Small intestine (tissue), 7 donors: ENCODE measurements around the gene SHD. TPM values are rescaled to one million over a fixed set of nuclear protein-coding genes. Genes with fewer than 3 reads are reported as not detected.

Experiments
- DNase-seq, 2 donors: peaks; one replicate each; pipeline versions ENCODE4 v3.0.0 to v3.0.0-alpha.2; 2013
- FAIRE-seq: peaks from 2 replicates; lab custom pipeline; 2012; peaks lifted over from hg19 to GRCh38; lab: Jason Lieb, UNC
- H3K27ac ChIP-seq, 3 donors: one replicate each; pipeline ENCODE4 v1.5.1; 2013; ENCODE audit warnings: low read length in 2 of 3, mild to moderate bottlenecking in 2 of 3, control low read depth in 1 of 3, inconsistent platforms in 1 of 3, low read depth in 1 of 3, moderate library complexity in 1 of 3
- H3K27me3 ChIP-seq, 3 donors: one replicate each; pipeline ENCODE4 v1.6.1; 2013; ENCODE audit warnings: low read length in 3 of 3, inconsistent platforms in 1 of 3; ENCODE audit not compliant: control insufficient read depth in 3 of 3, insufficient read depth in 3 of 3
- H3K36me3 ChIP-seq, 3 donors: one replicate each; pipeline ENCODE4 v1.6.1; 2013; ENCODE audit warnings: low read length in 3 of 3, inconsistent platforms in 1 of 3, low read depth in 1 of 3, mild to moderate bottlenecking in 1 of 3, moderate library complexity in 1 of 3; ENCODE audit not compliant: control insufficient read depth in 3 of 3, insufficient read depth in 2 of 3
- H3K4me1 ChIP-seq, 3 donors: one replicate each; pipeline ENCODE4 v1.6.1; 2013; ENCODE audit warnings: low read length in 2 of 3, inconsistent platforms in 1 of 3, low read depth in 1 of 3, mild to moderate bottlenecking in 1 of 3, moderate library complexity in 1 of 3; ENCODE audit not compliant: control insufficient read depth in 3 of 3, insufficient read depth in 2 of 3
- H3K4me3 ChIP-seq, 3 donors: one replicate each; pipeline ENCODE4 v1.5.1; 2013; ENCODE audit warnings: low read length in 3 of 3, control low read depth in 1 of 3, inconsistent platforms in 1 of 3, low read depth in 1 of 3, mild to moderate bottlenecking in 1 of 3, moderate library complexity in 1 of 3
- H3K9me3 ChIP-seq, 2 donors: one replicate each; pipeline ENCODE4 v1.6.1; 2013; ENCODE audit warnings: low read depth in 1 of 2, low read length in 1 of 2; ENCODE audit not compliant: control insufficient read depth in 2 of 2, insufficient read depth in 1 of 2
- WGBS, 3 donors: extraction: QIAGEN DNeasy Blood & Tissue Kit; methylation state at CpG; one replicate each; pipeline ENCODE4 v1.1.7; 2013; 5-methylcytosine and 5-hydroxymethylcytosine counted together
- polyA plus RNA-seq, 4 donors: library from polyadenylated mRNA; stranded (reverse) in 3 of 4; unstranded in 1 of 4; fragments of 200-250 nt in 3 of 4; fragments of 120-200 nt in 1 of 4; gene quantifications; one replicate each; pipeline versions ENCODE4 v1.2.1 to v1.2.3, GENCODE V29; 2013
- donor health status: healthy with polysubstance abuse.
- donor health status: control.
- donor health status: control.
- donor health status: Bipolar disorder and iron deficiency.
- donor health status: healthy.

SHD gene
- polyA plus RNA-seq, 4 donors, result 4.7 to 25.7 (median 10.6) TPM

- no peak for FAIRE-seq
- WGBS, 3 donors, result 64 to 84% (median 73%) methylated on average over 16 of the region's 16 CpGs
Measured at GRCh38 chr19:4305659-4306058, 26.6 kb downstream of the SHD start.

GRCh38 chr19:4310247-4311121, 31.4 kb downstream of the SHD start:
- no peaks in the 10 kb centered on the region for H3K4me1 ChIP-seq
- H3K36me3 ChIP-seq, result no peaks in the 10 kb centered on the region
- H3K9me3 ChIP-seq, result no peaks in the 10 kb centered on the region
- H3K4me3 ChIP-seq, result no peak overlapping the region
- WGBS, 3 donors, result 86 to 90% (median 89%) methylated on average over 21 to 22 of the region's 22 CpGs
- peaks cover 0 to 4% (median 0%) of the 10 kb centered on the region in 3 donors for H3K27me3 ChIP-seq
- FAIRE-seq (no peak), DNase-seq (peak in 1 of 2 donors; percentile 35)
- no peak overlapping the region for H3K27ac ChIP-seq

More at GRCh38 chr19:4305659-4306058, 26.6 kb downstream of the SHD start:
- H3K36me3 ChIP-seq, result no peaks in the 10 kb centered on the region
- H3K4me1 ChIP-seq, result peaks cover 0 to 4% (median 0%) of the 10 kb centered on the region in 3 donors
- no peak overlapping the region for H3K27ac ChIP-seq
- no peak for DNase-seq
- H3K9me3 ChIP-seq, result no peaks in the 10 kb centered on the region
- no peak overlapping the region for H3K4me3 ChIP-seq
- H3K27me3 ChIP-seq, result peaks cover 0 to 7% (median 0%) of the 10 kb centered on the region in 3 donors

- Histone ChIP-seq H3K27me3 (no peaks in the 10 kb centered on the region), H3K36me3 (no peaks in the 10 kb centered on the region), H3K9me3 (peaks cover 0 to 3% of the 10 kb centered on the region in 2 donors), H3K4me3 (no peak overlapping the region), H3K4me1 (no peaks in the 10 kb centered on the region), H3K27ac (no peak overlapping the region)
- DNase-seq (no peak), FAIRE-seq (no peak)
- WGBS, 3 donors, result 28 to 48% (median 29%) methylated on average over 12 of the region's 12 CpGs
Measured at GRCh38 chr19:4313847-4314490, 34.9 kb downstream of the SHD start.

GRCh38 chr19:4316956-4317355, 37.9 kb downstream of the SHD start:
- no peak for DNase-seq
- 85 to 90% (median 89%) methylated on average over 9 of the region's 9 CpGs for WGBS, 3 donors
- H3K4me3 ChIP-seq, result no peak overlapping the region
- H3K4me1 ChIP-seq, result no peaks in the 10 kb centered on the region
- no peak for FAIRE-seq
- H3K27me3 ChIP-seq, result no peaks in the 10 kb centered on the region
- H3K9me3 ChIP-seq, result peaks cover 0 to 26% of the 10 kb centered on the region in 2 donors
- no peaks in the 10 kb centered on the region for H3K36me3 ChIP-seq
- H3K27ac ChIP-seq, result no peak overlapping the region

GRCh38 chr19:4318460-4318859, 39.4 kb downstream of the SHD start:
- Histone ChIP-seq H3K4me1 (no peaks in the 10 kb centered on the region), H3K27me3 (no peaks in the 10 kb centered on the region), H3K27ac (no peak overlapping the region), H3K9me3 (peaks cover 0 to 35% of the 10 kb centered on the region in 2 donors), H3K36me3 (peaks cover 0 to 1% (median 0%) of the 10 kb centered on the region in 3 donors), H3K4me3 (no peak overlapping the region)
- no peak for DNase-seq
- no peak for FAIRE-seq
- 94 to 97% (median 95%) methylated on average over 7 of the region's 7 CpGs for WGBS, 3 donors

- Histone ChIP-seq H3K27ac (no peak overlapping the region), H3K9me3 (peaks cover 0 to 35% of the 10 kb centered on the region in 2 donors), H3K4me3 (no peak overlapping the region), H3K27me3 (no peaks in the 10 kb centered on the region), H3K36me3 (peaks cover 0 to 8% (median 0%) of the 10 kb centered on the region in 3 donors), H3K4me1 (no peaks in the 10 kb centered on the region)
- 91 to 95% (median 94%) methylated on average over 2 of the region's 2 CpGs for WGBS, 3 donors
- no peak for FAIRE-seq
- no peak for DNase-seq
Measured at GRCh38 chr19:4319067-4319718, 40.1 kb downstream of the SHD start.

- H3K9me3 ChIP-seq, result peaks cover 0 to 35% of the 10 kb centered on the region in 2 donors
- H3K4me3 ChIP-seq, result no peak overlapping the region
- H3K36me3 ChIP-seq, result peaks cover 0 to 10% (median 3%) of the 10 kb centered on the region in 3 donors
- H3K27me3 ChIP-seq, result no peaks in the 10 kb centered on the region
- no peak for FAIRE-seq
- no peak for DNase-seq
- no peaks in the 10 kb centered on the region for H3K4me1 ChIP-seq
- WGBS, 3 donors, result 94 to 98% (median 96%) methylated on average over 2 of the region's 2 CpGs
- H3K27ac ChIP-seq, result no peak overlapping the region
Measured at GRCh38 chr19:4320419-4320818, 41.4 kb downstream of the SHD start.
